BLaER1 treated with 17β-estradiol and CSF1 and Interleukin-3, amounts not matched to agents 10 nM and 100 nM (cell line): ENCODE measurements around the gene TAGLN.

Experiments
- H3K27ac ChIP-seq, 11 experiments: shearing (Covaris generic); formaldehyde crosslinking; 2 replicates each; pipeline ENCODE4 v1.8.1; 2022
- H3K27me3 ChIP-seq, 11 experiments: shearing (Covaris generic); formaldehyde crosslinking; 2 replicates each; pipeline ENCODE4 v1.8.1; 2022
- H3K36me3 ChIP-seq, 11 experiments: shearing (Covaris generic); formaldehyde crosslinking; 2 replicates each; pipeline ENCODE4 v1.8.1; 2022
- H3K4me1 ChIP-seq, 10 experiments: shearing (Covaris generic); formaldehyde crosslinking; 2 replicates each; pipeline ENCODE4 v1.8.1; 2022
- H3K4me2 ChIP-seq, 11 experiments: shearing (Covaris generic); formaldehyde crosslinking; 2 replicates each; pipeline ENCODE4 v1.8.1; 2022
- H3K4me3 ChIP-seq, 10 experiments: shearing (Covaris generic); formaldehyde crosslinking; 2 replicates each; pipeline ENCODE4 v1.8.1; 2022
- H3K9ac ChIP-seq, 11 experiments: shearing (Covaris generic); formaldehyde crosslinking; 2 replicates each; pipeline ENCODE4 v1.8.1; 2022
- H3K9me3 ChIP-seq, 11 experiments: shearing (Covaris generic); formaldehyde crosslinking; replicated peaks in 1 of 11; 2 replicates each; pipeline ENCODE4 v1.8.1; 2022
- H4K20me1 ChIP-seq, 11 experiments: shearing (Covaris generic); formaldehyde crosslinking; 2 replicates each; pipeline ENCODE4 v1.8.1; 2022
- Cebpa-rat ChIP-seq, 11 experiments: shearing (Covaris generic); IDR thresholded peaks; 2 replicates each; pipeline ENCODE4 v1.8.1; 2022

TAGLN gene

DNA sequence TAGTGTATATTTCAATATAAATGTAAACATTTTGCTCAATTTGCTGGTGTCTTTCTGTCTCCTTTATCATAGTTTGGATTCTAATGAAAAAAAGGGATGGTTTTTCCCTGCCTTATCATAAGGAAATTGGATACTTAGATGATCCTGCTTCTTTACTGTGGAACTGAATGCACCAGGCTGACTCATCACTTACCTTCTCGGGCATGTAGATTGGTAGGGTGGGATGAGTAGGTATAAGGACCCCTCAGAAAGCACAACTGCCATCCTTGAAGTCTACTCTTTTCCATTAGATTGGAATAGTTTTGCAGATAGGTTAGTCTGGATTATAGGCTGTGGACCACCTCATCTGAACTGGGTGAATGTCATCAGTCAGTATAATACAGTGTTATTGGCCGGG, 28.2 kb upstream of the TAGLN start:
- H3K36me3 ChIP-seq, result peaks cover 46 to 70% (median 61%) of the 10 kb centered on the region in 11 experiments
- peaks cover 0 to 54% (median 14%) of the 10 kb centered on the region in 10 experiments; a peak in 15 of 20 replicates for H3K4me1 ChIP-seq
- peaks cover 22 to 68% (median 45%) of the 10 kb centered on the region in 11 experiments; a peak in 21 of 22 replicates for H4K20me1 ChIP-seq
- no peaks in the 10 kb centered on the region for H3K27me3 ChIP-seq
- no peaks in the 10 kb centered on the region for H3K9me3 ChIP-seq
- no peak overlapping the region for H3K27ac ChIP-seq
- H3K9ac ChIP-seq, result no peak overlapping the region
- peak overlapping the region in 4 of 11 experiments; percentile 9 to 78 (median 45); a peak in 5 of 22 replicates for H3K4me2 ChIP-seq
- TF ChIP-seq Cebpa-rat (IDR thresholded peaks at IDR 0.05), result no peak
- H3K4me3 ChIP-seq, result no peak overlapping the region

DNA sequence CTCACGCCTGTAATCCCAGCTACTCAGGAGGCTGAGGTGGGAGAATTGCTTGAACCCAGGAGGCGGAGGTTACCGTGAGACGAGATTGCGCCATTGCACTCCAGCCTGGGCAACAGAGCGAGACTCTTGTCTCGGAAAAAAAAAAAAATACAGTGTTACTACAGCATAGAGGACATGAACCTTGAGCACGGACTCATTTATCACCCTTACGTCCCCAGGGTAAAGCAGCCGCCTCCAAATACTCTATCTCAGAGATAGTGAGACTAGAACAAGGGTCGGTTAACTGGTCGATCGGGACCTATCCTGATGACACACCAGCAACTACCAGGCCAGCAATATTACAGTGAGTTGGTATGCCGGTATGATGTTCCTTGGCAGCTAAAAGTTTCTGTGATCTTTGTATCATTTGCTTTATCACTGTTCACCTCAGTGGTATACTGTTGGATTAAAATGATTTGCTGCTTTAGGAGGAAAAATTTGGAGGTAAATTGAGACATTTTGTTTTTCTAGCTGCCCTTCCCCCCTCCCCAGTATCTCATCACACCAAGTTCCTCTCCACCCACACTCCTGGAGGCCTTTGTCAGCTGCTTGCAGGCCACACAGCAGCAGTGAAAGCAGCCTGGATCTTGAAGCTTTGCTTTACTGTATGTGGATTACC, 27.6 kb upstream of the TAGLN start:
- H4K20me1 ChIP-seq, result peaks cover 17 to 63% (median 39%) of the 10 kb centered on the region in 11 experiments; a peak in 21 of 22 replicates
- no peak for TF ChIP-seq Cebpa-rat (IDR thresholded peaks at IDR 0.05)
- peak overlapping the region in 4 of 11 experiments; percentile 7 to 32 (median 28); a peak in 4 of 22 replicates for H3K27ac ChIP-seq

GRCh38 chr11:117172724-117173421, 26.3 kb upstream of the TAGLN start:
- Histone ChIP-seq H3K9me3 (no peaks in the 10 kb centered on the region), H4K20me1 (peaks cover 5 to 50% (median 26%) of the 10 kb centered on the region in 11 experiments; a peak in 17 of 22 replicates), H3K4me3 (no peak overlapping the region), H3K9ac (peak overlapping the region in 2 of 11 experiments; percentile 2 to 14; a peak in 3 of 22 replicates), H3K27ac (peak overlapping the region in 5 of 11 experiments; percentile 13 to 30 (median 15); a peak in 5 of 22 replicates), H3K4me2 (peak overlapping the region in 3 of 11 experiments; percentile 16 to 78 (median 71); a peak in 5 of 22 replicates), H3K4me1 (peaks cover 5 to 58% (median 16%) of the 10 kb centered on the region in 10 experiments), H3K27me3 (no peaks in the 10 kb centered on the region), H3K36me3 (peaks cover 27 to 54% (median 47%) of the 10 kb centered on the region in 11 experiments)
- no peak for TF ChIP-seq Cebpa-rat (IDR thresholded peaks at IDR 0.05)

More for the DNA sequence above, 27.6 kb upstream of the TAGLN start:
- Histone ChIP-seq H3K9ac (peak overlapping the region in 2 of 11 experiments; percentile 2 to 35; a peak in 1 of 22 replicates), H3K4me3 (no peak overlapping the region), H3K36me3 (peaks cover 41 to 68% (median 60%) of the 10 kb centered on the region in 11 experiments), H3K9me3 (no peaks in the 10 kb centered on the region), H3K27me3 (no peaks in the 10 kb centered on the region), H3K4me1 (peaks cover 0 to 54% (median 14%) of the 10 kb centered on the region in 10 experiments; a peak in 15 of 20 replicates), H3K4me2 (peak overlapping the region in 4 of 11 experiments; percentile 9 to 78 (median 45); a peak in 6 of 22 replicates)

DNA sequence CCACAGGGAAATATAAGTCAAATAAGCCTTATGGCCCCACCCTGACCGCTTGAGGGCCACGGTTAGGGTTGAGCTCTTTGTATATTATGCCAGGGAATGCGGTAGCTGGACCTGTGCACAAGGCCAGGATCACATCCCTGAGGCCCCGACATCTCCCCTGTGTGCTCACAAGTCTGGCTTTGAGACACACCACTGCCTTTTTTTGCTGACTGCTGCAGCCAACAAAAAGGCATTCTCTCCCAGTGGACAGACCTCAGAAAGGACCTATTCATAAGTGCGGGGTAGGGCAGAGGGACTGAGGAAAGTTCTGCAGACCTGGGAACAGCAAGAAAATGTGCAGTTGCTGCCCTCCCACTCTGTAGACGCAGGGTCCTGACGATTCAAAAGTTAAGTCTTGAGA, 24.1 kb upstream of the TAGLN start:
- Histone ChIP-seq H3K4me3 (no peak overlapping the region), H3K4me2 (no peak overlapping the region), H3K27me3 (no peaks in the 10 kb centered on the region), H3K36me3 (peaks cover 9 to 34% (median 26%) of the 10 kb centered on the region in 11 experiments; a peak in 21 of 22 replicates), H3K27ac (no peak overlapping the region; a peak in 1 of 22 replicates), H3K9ac (no peak overlapping the region), H3K4me1 (peaks cover 20 to 56% (median 31%) of the 10 kb centered on the region in 10 experiments), H4K20me1 (peaks cover 0 to 35% (median 19%) of the 10 kb centered on the region in 11 experiments; a peak in 15 of 22 replicates), H3K9me3 (no peaks in the 10 kb centered on the region)
- TF ChIP-seq Cebpa-rat (IDR thresholded peaks at IDR 0.05), result no peak

- no peak overlapping the region for H3K4me3 ChIP-seq
- H3K36me3 ChIP-seq, result peaks cover 3 to 27% (median 19%) of the 10 kb centered on the region in 11 experiments; a peak in 21 of 22 replicates
Measured at GRCh38 chr11:117175781-117176180, 23.4 kb upstream of the TAGLN start.

GRCh38 chr11:117176186-117176585, 23.0 kb upstream of the TAGLN start:
- Histone ChIP-seq H3K27ac (no peak overlapping the region), H3K4me3 (no peak overlapping the region), H3K9ac (no peak overlapping the region), H3K9me3 (no peaks in the 10 kb centered on the region), H3K4me1 (peaks cover 31 to 56% (median 39%) of the 10 kb centered on the region in 10 experiments), H3K4me2 (no peak overlapping the region), H3K36me3 (peaks cover 0 to 23% (median 15%) of the 10 kb centered on the region in 11 experiments; a peak in 20 of 22 replicates), H4K20me1 (peaks cover 0 to 24% (median 12%) of the 10 kb centered on the region in 11 experiments; a peak in 14 of 22 replicates), H3K27me3 (no peaks in the 10 kb centered on the region)
- TF ChIP-seq Cebpa-rat (IDR thresholded peaks at IDR 0.05), result no peak

More at GRCh38 chr11:117175781-117176180, 23.4 kb upstream of the TAGLN start:
- H3K4me1 ChIP-seq, result peaks cover 27 to 56% (median 38%) of the 10 kb centered on the region in 10 experiments
- no peak overlapping the region for H3K9ac ChIP-seq
- TF ChIP-seq Cebpa-rat (IDR thresholded peaks at IDR 0.05), result no peak
- no peaks in the 10 kb centered on the region for H3K27me3 ChIP-seq
- H4K20me1 ChIP-seq, result peaks cover 0 to 28% (median 15%) of the 10 kb centered on the region in 11 experiments; a peak in 15 of 22 replicates
- H3K27ac ChIP-seq, result no peak overlapping the region
- H3K4me2 ChIP-seq, result no peak overlapping the region
- H3K9me3 ChIP-seq, result no peaks in the 10 kb centered on the region

DNA sequence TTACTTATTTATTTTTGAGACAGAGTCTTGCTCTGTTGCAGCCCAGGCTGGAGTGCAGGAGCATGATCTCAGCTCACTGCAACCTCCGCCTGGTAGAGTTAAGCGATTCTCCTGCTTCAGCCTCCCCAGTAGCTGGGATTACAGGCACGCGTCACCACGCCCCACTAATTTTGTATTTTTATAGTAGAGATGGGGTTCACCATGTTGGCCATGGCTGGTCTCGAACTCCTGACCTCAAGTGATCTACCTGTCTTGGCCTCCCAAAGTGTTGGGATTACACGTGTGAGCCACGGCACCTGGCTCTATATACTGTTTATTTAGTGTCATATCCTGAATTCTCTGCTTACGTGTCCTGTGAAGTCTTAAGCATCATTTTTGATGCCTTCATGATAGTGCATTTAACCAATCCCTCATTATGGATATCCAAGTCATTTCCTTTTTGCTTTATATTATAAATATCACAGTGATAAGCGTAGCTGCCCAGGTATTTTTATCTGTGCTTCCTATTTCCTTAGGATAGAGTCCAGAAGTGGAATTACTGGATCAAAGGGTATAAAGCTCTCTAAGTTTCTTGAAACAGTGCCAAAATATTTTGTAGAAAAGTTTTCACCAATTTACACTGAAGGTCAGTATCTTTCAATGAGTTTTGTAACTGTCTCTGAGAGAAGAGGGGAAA, 21.5 kb upstream of the TAGLN start:
- H3K36me3 ChIP-seq, result peaks cover 6 to 28% (median 13%) of the 10 kb centered on the region in 11 experiments; a peak in 20 of 22 replicates
- peaks cover 35 to 55% (median 44%) of the 10 kb centered on the region in 10 experiments for H3K4me1 ChIP-seq
- peak overlapping the region; percentile 83 to 95 (median 87) for H3K9ac ChIP-seq
- no peaks in the 10 kb centered on the region for H3K27me3 ChIP-seq
- no peak for TF ChIP-seq Cebpa-rat (IDR thresholded peaks at IDR 0.05)
- H3K27ac ChIP-seq, result peak overlapping the region in 10 of 11 experiments; percentile 76 to 88 (median 87); a peak in 19 of 22 replicates
- no peaks in the 10 kb centered on the region for H3K9me3 ChIP-seq
- peaks cover 0 to 11% (median 5%) of the 10 kb centered on the region in 11 experiments; a peak in 10 of 22 replicates for H4K20me1 ChIP-seq
- H3K4me2 ChIP-seq, result peak overlapping the region; percentile 82 to 99 (median 95)
- H3K4me3 ChIP-seq, result peak overlapping the region; percentile 70 to 86 (median 76)
